Measurements from ENCODE around the gene NKX2-2. TPM values are rescaled to one million over a fixed set of nuclear protein-coding genes. Genes with fewer than 3 reads are reported as not detected.

NKX2-2 gene
- total RNA-seq, 1 donor from 2014 or later, result not detected

DNA sequence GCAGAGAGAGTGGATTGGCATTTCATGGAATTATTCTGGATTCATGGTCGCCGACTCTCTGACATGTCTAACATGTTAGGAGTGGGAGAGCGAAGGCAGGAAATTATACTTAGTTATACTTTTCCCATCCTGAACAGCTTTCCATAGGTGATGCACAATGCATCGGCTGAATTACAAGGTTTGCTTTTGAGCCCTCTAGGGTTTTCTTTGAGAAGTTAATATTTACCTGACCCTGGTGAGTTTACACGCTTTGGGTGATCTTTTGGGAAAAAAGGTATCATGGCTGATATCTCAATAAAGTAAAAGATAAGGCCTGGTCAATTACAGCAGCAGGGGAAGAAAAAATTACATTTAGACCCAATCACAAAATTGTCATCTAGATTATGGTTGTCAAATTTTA, 14.0 kb upstream of the NKX2-2 start:
- TF ChIP-seq, protein P1, sequence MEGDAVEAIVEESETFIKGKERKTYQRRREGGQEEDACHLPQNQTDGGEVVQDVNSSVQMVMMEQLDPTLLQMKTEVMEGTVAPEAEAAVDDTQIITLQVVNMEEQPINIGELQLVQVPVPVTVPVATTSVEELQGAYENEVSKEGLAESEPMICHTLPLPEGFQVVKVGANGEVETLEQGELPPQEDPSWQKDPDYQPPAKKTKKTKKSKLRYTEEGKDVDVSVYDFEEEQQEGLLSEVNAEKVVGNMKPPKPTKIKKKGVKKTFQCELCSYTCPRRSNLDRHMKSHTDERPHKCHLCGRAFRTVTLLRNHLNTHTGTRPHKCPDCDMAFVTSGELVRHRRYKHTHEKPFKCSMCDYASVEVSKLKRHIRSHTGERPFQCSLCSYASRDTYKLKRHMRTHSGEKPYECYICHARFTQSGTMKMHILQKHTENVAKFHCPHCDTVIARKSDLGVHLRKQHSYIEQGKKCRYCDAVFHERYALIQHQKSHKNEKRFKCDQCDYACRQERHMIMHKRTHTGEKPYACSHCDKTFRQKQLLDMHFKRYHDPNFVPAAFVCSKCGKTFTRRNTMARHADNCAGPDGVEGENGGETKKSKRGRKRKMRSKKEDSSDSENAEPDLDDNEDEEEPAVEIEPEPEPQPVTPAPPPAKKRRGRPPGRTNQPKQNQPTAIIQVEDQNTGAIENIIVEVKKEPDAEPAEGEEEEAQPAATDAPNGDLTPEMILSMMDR (IDR thresholded peaks at IDR 0.05; ENCODE audit: insufficient read depth, low read length, severe bottlenecking), result no peak
- Histone ChIP-seq H3K4me3 (ENCODE audit: low read depth, low read length) (no peak overlapping the region), H3K27me3 (ENCODE audit: control insufficient read depth, insufficient read depth, low read length) (peaks cover 24% of the 10 kb centered on the region), H3K36me3 (ENCODE audit: control insufficient read depth, insufficient read depth, low read length) (no peaks in the 10 kb centered on the region)
- FAIRE-seq (no peak), DNase-seq (ENCODE audit: low read depth) (no peak)

DNA sequence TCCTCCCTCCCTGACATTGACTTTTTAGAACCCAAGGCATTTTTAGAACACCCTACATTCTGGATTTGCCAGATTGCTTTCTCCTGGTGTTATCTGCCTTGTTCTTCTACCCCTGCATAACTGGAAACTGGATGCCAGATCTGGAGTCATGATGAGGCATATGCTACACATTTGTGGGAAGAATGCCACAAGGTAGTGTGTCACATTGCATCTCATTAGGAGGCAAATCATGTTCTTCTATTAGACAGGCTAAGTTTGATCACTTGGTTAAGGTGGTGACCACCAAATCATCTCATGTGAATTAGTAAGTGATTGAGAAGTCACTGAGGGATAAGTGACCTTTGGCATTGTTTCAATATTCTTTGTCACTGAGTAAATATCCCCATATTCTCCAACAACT, 12.9 kb upstream of the NKX2-2 start:
- FAIRE-seq (no peak), DNase-seq (ENCODE audit: low read depth) (no peak)
- peaks cover 32% of the 10 kb centered on the region for H3K27me3 ChIP-seq (ENCODE audit: control insufficient read depth, insufficient read depth, low read length)
- H3K36me3 ChIP-seq (ENCODE audit: control insufficient read depth, insufficient read depth, low read length), result no peaks in the 10 kb centered on the region
- H3K4me3 ChIP-seq (ENCODE audit: low read depth, low read length), result no peak overlapping the region
- TF ChIP-seq, protein P1 (IDR thresholded peaks at IDR 0.05; ENCODE audit: insufficient read depth, low read length, severe bottlenecking), result no peak

DNA sequence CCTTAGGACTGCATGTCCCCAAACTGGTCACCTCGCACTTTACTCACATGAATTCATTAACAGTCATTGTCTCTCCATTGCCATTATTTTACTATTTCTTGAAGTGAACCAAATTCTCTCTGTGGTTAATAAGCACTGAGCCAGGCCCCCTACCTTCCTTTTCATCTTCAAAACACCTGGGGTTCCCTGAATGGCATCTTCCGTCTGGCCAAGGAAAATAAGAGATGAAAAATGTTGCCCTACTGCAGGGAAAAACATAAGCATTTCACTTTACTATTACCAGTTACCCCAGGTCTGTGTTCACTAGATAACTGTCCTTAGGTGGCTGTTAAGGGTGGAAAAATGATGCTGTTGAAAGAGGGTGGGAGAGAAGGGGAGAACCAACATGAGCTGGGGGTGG, 10.0 kb upstream of the NKX2-2 start:
- FAIRE-seq (no peak), DNase-seq (ENCODE audit: low read depth) (no peak)
- Histone ChIP-seq H3K4me3 (ENCODE audit: low read depth, low read length) (no peak overlapping the region), H3K27me3 (ENCODE audit: control insufficient read depth, insufficient read depth, low read length) (peaks cover 52% of the 10 kb centered on the region), H3K36me3 (ENCODE audit: control insufficient read depth, insufficient read depth, low read length) (no peaks in the 10 kb centered on the region)
- TF ChIP-seq, protein P1 (IDR thresholded peaks at IDR 0.05; ENCODE audit: insufficient read depth, low read length, severe bottlenecking), result no peak

GRCh38 chr20:21523281-21523868, 9.5 kb upstream of the NKX2-2 start:
- FAIRE-seq, result no peak
- H3K27me3 ChIP-seq (ENCODE audit: control insufficient read depth, insufficient read depth, low read length), result peaks cover 57% of the 10 kb centered on the region
- H3K4me3 ChIP-seq (ENCODE audit: low read depth, low read length), result no peak overlapping the region
- no peaks in the 10 kb centered on the region for H3K36me3 ChIP-seq (ENCODE audit: control insufficient read depth, insufficient read depth, low read length)
- TF ChIP-seq, protein P1 (IDR thresholded peaks at IDR 0.05; ENCODE audit: insufficient read depth, low read length, severe bottlenecking), result no peak
- no peak for DNase-seq (ENCODE audit: low read depth)

DNA sequence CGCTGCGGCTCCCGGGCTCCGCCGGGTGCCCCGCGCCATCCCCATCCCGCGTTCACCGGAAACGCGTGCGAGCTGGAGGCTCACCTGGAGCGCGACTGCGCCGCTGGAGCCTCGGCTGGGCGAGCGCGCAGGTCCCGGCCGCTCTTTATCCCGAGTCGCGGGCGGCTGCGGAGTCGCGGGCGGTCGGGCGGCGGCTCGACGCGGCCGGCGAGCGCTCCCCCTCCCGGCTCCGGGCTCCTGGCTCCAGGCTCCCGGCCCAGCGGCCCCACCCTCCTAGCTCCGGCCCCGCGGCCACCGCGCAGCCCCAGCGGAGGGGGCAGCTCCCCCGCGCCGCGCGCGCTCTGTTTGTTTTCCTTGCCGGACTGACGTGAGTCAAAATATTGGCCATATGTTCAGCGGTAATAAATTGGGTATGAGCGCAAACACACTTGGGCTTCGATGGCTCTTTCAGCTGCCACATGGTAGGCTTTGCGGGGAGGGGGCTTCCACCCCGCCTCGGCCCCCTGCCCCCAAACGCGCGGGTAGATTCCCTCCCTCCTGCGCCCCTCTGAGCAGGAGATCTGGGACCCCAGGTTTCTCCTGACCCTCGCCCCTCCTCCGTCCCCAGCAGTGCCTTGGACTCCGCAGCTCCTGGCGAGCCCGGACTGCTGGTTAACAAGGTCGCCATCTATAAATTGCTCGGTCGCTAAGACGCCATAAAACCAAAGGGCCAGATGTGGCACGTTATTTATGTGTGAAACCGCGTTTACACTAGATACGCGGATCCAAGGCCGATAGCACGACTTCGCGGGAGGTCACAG, 8.8 kb upstream of the NKX2-2 start:
- peaks cover 64% of the 10 kb centered on the region for H3K27me3 ChIP-seq (ENCODE audit: control insufficient read depth, insufficient read depth, low read length)
- FAIRE-seq (no peak), DNase-seq (ENCODE audit: low read depth) (no peak)
- H3K36me3 ChIP-seq (ENCODE audit: control insufficient read depth, insufficient read depth, low read length), result no peaks in the 10 kb centered on the region
- TF ChIP-seq, protein P1 (IDR thresholded peaks at IDR 0.05; ENCODE audit: insufficient read depth, low read length, severe bottlenecking), result no peak
- no peak overlapping the region for H3K4me3 ChIP-seq (ENCODE audit: low read depth, low read length)
